Measurements from ENCODE around the gene FIBIN.

FIBIN gene

DNA sequence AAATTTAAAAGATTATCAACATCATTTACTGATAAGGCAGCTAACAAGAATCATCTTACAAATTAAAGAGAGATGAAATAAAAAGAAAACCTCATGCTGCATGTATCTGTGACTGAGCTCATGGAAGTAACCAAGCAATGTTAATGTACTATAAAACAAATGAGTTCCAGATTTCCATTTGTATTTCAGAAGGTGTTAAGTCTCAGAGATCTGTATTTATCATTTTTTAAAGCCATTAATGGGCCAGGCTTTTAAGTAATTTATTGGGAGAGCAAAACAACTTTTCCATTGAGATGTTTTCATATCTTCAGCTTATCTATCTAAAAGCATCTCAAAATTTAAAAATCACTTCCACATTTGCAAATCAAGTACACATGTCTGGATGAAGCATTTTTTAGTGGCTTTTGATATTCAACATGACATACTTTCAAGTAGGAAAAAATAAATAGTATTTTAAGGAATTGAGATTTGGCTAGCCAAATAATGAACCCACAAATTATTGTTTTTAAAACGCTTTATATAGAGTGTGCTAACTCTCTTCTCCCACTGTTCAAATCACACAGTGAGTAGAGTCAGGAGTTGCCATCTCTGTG lies 28.8 kb downstream of the FIBIN start:
- DNase-seq (ENCODE audit: low spot score) = no peak

DNA sequence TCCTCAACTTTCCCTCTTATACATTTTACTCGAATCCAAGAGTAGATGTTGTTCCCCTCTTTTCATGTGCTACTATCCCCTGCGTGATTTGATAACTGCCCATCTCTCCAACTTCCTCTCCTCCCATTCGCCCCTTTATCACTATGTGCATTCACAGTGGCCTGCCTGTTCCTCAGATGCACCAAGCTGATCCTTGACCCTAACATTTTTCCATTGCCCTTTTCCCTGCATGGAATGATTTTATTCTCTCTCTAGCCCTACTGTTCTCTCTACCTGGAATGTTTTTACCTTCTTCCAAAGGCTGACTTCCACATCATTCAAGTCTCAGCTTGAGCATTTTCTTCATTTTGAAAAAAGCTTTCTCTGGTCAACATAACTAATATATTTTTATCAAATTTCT lies 31.0 kb downstream of the FIBIN start:
- DNase-seq (ENCODE audit: low spot score) = no peak

GRCh38 chr11:27025312-27025955 lies 31.5 kb downstream of the FIBIN start:
- DNase-seq (ENCODE audit: low spot score) = no peak

- DNase-seq (ENCODE audit: low spot score) = no peak
Measured at GRCh38 chr11:27025957-27026733, 32.2 kb downstream of the FIBIN start.

GRCh38 chr11:27028561-27028965 lies 34.7 kb downstream of the FIBIN start:
- DNase-seq (ENCODE audit: low spot score) = no peak

DNA sequence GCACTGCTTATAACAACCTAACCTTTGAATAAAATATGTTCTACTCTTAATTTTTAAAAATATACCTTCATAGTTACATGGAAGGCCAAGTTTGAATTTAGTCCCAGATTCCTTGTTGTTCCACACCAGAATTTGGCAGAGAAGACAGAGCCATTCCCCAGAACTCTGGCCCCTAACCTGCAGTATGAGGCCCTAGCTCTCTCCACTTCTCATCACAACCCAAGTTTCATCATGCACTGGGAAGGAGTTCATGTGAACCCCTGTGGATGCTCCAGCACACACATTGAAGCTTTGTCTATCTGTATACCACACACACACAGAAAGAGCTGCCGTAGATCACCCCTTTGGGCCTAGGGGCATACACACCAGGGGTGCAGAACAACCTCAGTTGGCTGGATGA lies 36.1 kb downstream of the FIBIN start:
- no peak for DNase-seq (ENCODE audit: low spot score)

DNA sequence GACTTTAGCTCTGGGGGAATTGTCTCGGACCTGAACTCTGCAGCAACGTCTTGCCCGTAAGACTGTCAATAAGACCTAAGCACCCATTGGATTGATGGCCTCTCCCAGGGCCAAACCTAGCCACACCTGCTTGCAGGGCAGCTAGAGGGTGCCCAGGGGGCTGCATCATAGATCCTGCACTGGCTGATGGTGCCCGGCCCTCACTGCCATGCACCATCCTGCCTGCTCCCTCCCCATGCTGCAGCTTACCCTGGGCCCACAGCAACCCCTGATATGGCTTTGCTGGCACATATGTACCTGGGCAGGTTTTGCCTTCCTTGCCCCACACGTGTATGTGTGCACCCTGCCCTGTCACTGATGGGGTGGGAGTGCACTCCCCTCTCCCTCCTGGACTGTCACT lies 37.8 kb downstream of the FIBIN start:
- no peak for DNase-seq (ENCODE audit: low spot score)

DNA sequence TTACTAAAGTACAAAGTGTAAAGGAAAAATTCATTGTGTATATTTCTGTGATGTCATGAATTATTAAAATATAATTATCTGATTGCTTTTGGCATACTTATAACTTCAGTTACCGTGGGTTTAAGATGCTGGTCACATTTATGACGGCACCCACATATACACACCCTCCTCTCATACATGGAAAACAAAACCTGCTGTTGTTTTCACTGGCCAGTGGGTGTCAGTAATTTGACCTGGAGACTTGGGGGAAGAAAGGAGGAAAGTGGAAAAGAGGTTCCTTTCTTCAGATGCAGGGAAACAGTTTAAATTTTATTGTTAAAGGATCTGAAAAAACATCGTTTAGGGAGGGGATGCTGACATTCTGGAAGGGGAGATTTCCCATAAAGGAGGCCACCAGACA lies 46.0 kb downstream of the FIBIN start:
- DNase-seq (ENCODE audit: low spot score) = peak; percentile 25

DNA sequence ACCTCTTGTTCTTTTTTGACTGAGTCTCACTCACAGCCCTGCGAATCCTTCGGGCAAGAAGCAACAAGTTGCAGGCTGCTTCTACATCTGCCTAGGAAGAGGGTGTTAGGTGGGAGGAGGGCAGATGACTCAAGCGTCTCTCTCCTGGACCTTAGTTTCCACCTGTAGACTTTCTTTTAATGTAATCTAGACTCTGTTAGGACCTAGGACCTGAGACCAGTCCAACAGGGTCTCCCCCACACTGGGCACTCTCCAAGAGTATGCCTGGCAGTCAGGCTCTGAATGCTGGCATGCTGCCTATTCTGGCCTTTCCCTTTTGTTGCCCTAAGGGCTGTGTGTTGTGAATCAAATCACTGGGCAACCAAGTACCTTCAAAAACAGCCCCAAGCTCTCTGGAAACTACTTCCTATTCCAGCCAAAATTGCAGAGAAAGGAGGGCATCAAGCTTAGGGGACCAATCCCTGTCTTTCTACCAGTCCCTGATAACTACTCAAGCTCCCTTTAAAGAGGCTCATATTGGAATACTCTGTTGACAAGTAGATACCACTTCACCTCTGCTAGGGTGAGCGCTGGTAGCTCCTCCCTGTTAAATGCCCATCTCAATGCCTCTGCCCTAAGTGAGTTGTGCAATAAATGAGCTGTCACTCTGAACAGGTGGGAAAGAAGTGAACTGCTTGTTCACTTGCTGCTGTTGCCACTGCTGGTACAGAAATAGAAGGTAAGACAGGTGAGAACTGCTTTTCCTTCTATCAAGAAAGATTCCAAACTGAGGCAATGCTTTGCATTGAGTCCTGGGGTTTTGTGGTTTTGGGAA lies 46.6 kb downstream of the FIBIN start, which contains the start of gene BBOX1:
TSS of gene BBOX1 (plus strand) at position 514 of the 814 bp plus-strand sequence. CDS start 14,616 bp downstream, outside the sequence.
- DNase-seq (ENCODE audit: low spot score) = no peak

- no peak for DNase-seq (ENCODE audit: low spot score)
Measured at GRCh38 chr11:27041141-27041899, 47.4 kb downstream of the FIBIN start.
